Measurements from ENCODE around the gene CEMIP. TPM values are rescaled to one million over a fixed set of nuclear protein-coding genes. Genes with fewer than 3 reads are reported as not detected.

Gene CEMIP
- total RNA-seq, 2 experiments from 2014 or later = not detected

- POLR2A ChIA-PET = interaction anchor here (0.9 to 4.0 kb wide), 16 partner anchors 9 to 1104 kb away, joined by 3 to 70 read pairs (median 5); partner anchors contain the start of gene MESD
- no peaks in the 10 kb centered on the region for H3K27me3 Mint-ChIP-seq
- CTCF ChIA-PET = interaction anchor here (2.3 kb wide), 1 partner anchor 10 kb away, joined by 15 read pairs; the partner anchor contains the start of gene MESD
These were observed 221.5 kb downstream of the CEMIP start, which contains the start of gene TLNRD1 for GRCh38 chr15:81000624-81001151. TSS of gene TLNRD1 (plus strand) at chr15:81000923. CDS start at chr15:81002272, 1,349 bp downstream.

More at GRCh38 chr15:81000624-81001151, 221.5 kb downstream of the CEMIP start, which contains the start of gene TLNRD1:
- Histone ChIP-seq H3K9me3 (ENCODE audit: control insufficient read depth in 1 of 2, insufficient read depth in 1 of 2, low read length in 2 of 2) (peaks cover 0 to 6% of the 10 kb centered on the region in 2 experiments), H3K27ac (ENCODE audit: low read depth in 1 of 2, low read length in 2 of 2) (peak within 1 kb of the TSS; percentile 94 to 96), H3K4me3 (ENCODE audit: low read length) (peak within 1 kb of the TSS; percentile 97), H3K27me3 (ENCODE audit: control insufficient read depth in 1 of 2, insufficient read depth in 2 of 2, low read length in 2 of 2) (no peaks in the 10 kb centered on the region), H3K4me1 (ENCODE audit: insufficient read depth, low read length) (peaks cover 41% of the 10 kb centered on the region), H3K36me3 (ENCODE audit: insufficient read depth, low read length) (peaks cover 8% of the 10 kb centered on the region)
- DNase-seq = peak; percentile 63 to 94 (median 76)
- intact Hi-C loops (cut with DNase I, micrococcal nuclease) = loop anchor here in 1 of 2 experiments (10.0 kb wide), 1 partner anchor 294 kb away; no protein-coding TSS in a partner anchor
- TF ChIP-seq, protein P1, sequence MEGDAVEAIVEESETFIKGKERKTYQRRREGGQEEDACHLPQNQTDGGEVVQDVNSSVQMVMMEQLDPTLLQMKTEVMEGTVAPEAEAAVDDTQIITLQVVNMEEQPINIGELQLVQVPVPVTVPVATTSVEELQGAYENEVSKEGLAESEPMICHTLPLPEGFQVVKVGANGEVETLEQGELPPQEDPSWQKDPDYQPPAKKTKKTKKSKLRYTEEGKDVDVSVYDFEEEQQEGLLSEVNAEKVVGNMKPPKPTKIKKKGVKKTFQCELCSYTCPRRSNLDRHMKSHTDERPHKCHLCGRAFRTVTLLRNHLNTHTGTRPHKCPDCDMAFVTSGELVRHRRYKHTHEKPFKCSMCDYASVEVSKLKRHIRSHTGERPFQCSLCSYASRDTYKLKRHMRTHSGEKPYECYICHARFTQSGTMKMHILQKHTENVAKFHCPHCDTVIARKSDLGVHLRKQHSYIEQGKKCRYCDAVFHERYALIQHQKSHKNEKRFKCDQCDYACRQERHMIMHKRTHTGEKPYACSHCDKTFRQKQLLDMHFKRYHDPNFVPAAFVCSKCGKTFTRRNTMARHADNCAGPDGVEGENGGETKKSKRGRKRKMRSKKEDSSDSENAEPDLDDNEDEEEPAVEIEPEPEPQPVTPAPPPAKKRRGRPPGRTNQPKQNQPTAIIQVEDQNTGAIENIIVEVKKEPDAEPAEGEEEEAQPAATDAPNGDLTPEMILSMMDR (IDR thresholded peaks at IDR 0.05) = no peak
- peak; percentile 67 for ATAC-seq (ENCODE audit: poor library complexity)
- Mint-ChIP-seq H3K9me3 (no peaks in the 10 kb centered on the region), H3K4me1 (ENCODE audit: low read depth) (peaks cover 62% of the 10 kb centered on the region), H3K27ac (peak within 1 kb of the TSS; percentile 92), H3K4me3 (peak within 1 kb of the TSS; percentile 95), H3K36me3 (ENCODE audit: low read depth) (peaks cover 34% of the 10 kb centered on the region)

Small RNA genes lying within 50 kb of the gene (microRNA-seq; reads per million reads assigned to microRNA genes)
- gene MIR4514 (ENCODE audit: borderline microRNAs expressed, borderline replicate concordance) (not detected), gene MIR549A (ENCODE audit: borderline microRNAs expressed, borderline replicate concordance) (not detected)

Other genes with a start within 250 kb of the CEMIP start
- gene ABHD17C, start 84.1 kb upstream of the CEMIP start, total RNA-seq = under 1 TPM; 0.33 to 0.59 TPM
- 10 to 100 TPM in 1 of 2 experiments, 1 to 10 TPM in 1; 8.4 to 10.2 TPM for gene MESD, start 210.4 kb downstream of the CEMIP start, total RNA-seq
- gene TLNRD1, start 221.6 kb downstream of the CEMIP start, total RNA-seq = 10 to 100 TPM; 10.5 to 12.3 TPM